Transverse colon (tissue), 4 donors: ENCODE data around the gene ARF3. TPM values are rescaled to one million over a fixed set of nuclear protein-coding genes. Genes with fewer than 3 reads are reported as not detected.

Experiments used
- DNase-seq: peaks from one replicate; pipeline ENCODE4 v3.0.0-alpha.2; 2019
- H3K27ac ChIP-seq, 4 donors: fragments of 200-600 bp; sonication (generic); 2 replicates each; pipeline ENCODE4 v1.5.1; 2016 to 2018; ENCODE audit warnings: inconsistent platforms in 4 of 4
- H3K27me3 ChIP-seq: fragments of 200-600 bp; sonication (generic); 2 replicates; pipeline ENCODE4 v1.5.1; 2017; ENCODE audit warnings: inconsistent platforms
- H3K36me3 ChIP-seq, 4 donors: fragments of 200-600 bp; sonication (generic); 2 replicates each; pipeline ENCODE4 v1.5.1; 2017 to 2019; ENCODE audit warnings: inconsistent platforms in 4 of 4
- H3K4me1 ChIP-seq, 4 donors: fragments of 200-600 bp; sonication (generic); 2 replicates each; pipeline ENCODE4 v1.5.1; 2017 to 2020; ENCODE audit warnings: inconsistent platforms in 4 of 4
- H3K4me3 ChIP-seq, 4 donors: fragments of 200-600 bp; sonication (generic); 1 replicate in 1 of 4; 2 replicates in 3 of 4; pipeline versions ENCODE4 v1.5.1 to v1.6.1; 2017 to 2019; ENCODE audit warnings: inconsistent platforms in 4 of 4
- H3K9me3 ChIP-seq, 2 donors: fragments of 200-600 bp; sonication (generic); 2 replicates each; pipeline ENCODE4 v1.5.1; 2017 to 2019; ENCODE audit warnings: inconsistent platforms in 2 of 2
- EP300 ChIP-seq: sonication (generic); formaldehyde crosslinking; IDR thresholded peaks from one replicate; pipeline ENCODE4 v1.6.1; 2017; ENCODE audit warnings: antibody characterized with exemption, low read depth
- POLR2A ChIP-seq: fragments of 450-650 bp; IDR thresholded peaks from one replicate; pipeline ENCODE4 v1.6.1; 2016; ENCODE audit warnings: antibody characterized with exemption, mild to moderate bottlenecking, moderate library complexity
- POLR2AphosphoS5 ChIP-seq, 3 donors: sonication (generic); formaldehyde crosslinking; IDR thresholded peaks; one replicate each; pipeline ENCODE4 v1.6.1; 2016; ENCODE audit warnings: antibody characterized with exemption in 3 of 3
- WGBS, 2 donors: methylation state at CpG; one replicate each; pipeline ENCODE4 v1.1.5; 2018; ENCODE audit warnings: low coverage in 1 of 2; 5-methylcytosine and 5-hydroxymethylcytosine counted together
- in situ Hi-C, 4 donors: fragments of 200-750 bp; cut with MboI; loops; one replicate each; pipeline versions ENCODE4 v1.15.0 to v1.15.1; 2017; ENCODE audit warnings: low sequenced_read_pairs in 3 of 4, low pct_ligation_motif_present in 1 of 4, low pct_unique_long_range_greater_than_20kb in 1 of 4
- intact Hi-C: fragments of 100-400 bp; cut with DNase I; formaldehyde crosslinking; loops from one replicate; pipeline ENCODE4 v1.15.1; 2023; ENCODE audit warnings: low total_unique reads
- small RNA-seq, 4 donors: library from RNA; depleted of rRNA; stranded (forward); fragments of <200 nt; gene quantifications; one replicate each; pipeline ENCODE3, GENCODE V24; 2016
- total RNA-seq, 4 donors: library from RNA; depleted of rRNA; stranded (reverse); fragments of >200 nt; gene quantifications; one replicate each; pipeline ENCODE4 v1.1.0, GENCODE V29; 2016
- TF ChIP-seq, protein P1 (sequence below), 5 experiments: fragments of 200-600 bp in 3 of 5; fragments of 450-650 bp in 2 of 5; sonication (generic) in 3 of 5; IDR thresholded peaks; 1 replicate in 2 of 5; 2 replicates in 3 of 5; pipeline ENCODE4 v1.5.1; 2016 to 2017; ENCODE audit warnings: antibody characterized with exemption in 5 of 5, inconsistent platforms in 3 of 5, mild to moderate bottlenecking in 2 of 5, moderate library complexity in 1 of 5

The ARF3 gene
- total RNA-seq, 4 donors from 2014 or later: 30.8 to 117 (median 99.8) TPM

DNA sequence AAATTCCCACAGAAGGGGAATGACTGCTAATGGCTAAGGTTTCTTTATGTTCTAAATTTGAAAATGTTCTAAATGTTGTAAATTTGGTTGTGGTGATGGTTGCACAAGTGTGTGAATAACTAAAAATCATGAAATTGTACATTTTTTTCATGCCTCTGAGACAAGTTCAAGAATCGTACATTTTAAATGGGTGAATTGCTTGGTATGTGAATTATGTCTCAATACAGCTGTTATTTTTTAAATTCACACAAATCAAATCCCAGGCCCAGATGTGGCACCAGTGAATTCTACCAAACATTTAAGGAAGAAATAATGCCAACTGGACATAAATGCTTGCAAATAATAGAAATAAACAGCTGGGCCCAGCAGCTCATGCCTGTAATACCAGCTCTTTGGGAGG is 63.0 kb downstream of the ARF3 start:
- WGBS, 2 donors: 75 to 78% methylated on average over 1 of the region's 1 CpG

DNA sequence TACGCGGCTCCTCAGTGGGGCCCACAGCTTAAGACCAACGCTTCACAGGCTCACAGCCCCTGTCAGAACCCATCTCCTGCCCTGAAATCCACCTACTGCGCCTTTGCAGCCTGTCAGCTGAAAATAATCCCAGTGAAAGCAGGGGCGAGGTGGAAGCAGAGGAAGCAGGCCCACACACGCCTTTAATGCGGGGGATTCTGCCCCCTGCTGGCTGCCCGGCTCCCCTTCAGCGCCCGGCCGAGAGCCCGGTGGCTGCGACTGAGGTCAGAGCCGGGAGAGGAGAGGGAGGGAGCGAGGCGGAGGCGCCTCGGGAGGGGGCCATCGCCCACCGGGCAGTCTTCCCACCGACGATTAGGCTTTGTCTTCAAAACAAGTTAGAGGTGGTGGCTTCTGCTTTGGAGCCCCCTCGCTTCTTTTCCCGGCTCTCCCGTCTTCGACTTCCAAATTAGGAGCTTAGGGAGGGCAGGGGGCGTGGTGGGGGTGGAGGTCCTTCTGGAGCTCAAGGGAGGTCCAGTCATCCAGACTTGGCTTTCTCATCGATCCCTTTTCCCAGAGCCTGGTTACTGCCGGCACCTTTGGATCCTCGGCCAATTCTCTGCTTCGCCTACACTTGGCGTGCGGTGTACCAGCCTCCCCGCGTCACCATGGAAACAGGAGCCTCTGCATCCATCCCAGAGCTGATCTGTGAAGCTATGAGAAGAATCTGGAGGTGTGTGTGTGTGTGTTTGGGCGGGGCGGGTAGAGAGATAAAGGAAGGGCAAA is 66.4 kb downstream of the ARF3 start:
- H3K27ac ChIP-seq: no peak overlapping the region
- intact Hi-C loops (loop anchor here (2.0 kb wide), 1 partner anchor 36 kb away; no protein-coding TSS in a partner anchor), in situ Hi-C loops (no loop called here)
- peaks cover 0 to 9% (median 6%) of the 10 kb centered on the region in 4 donors for H3K4me1 ChIP-seq
- H3K4me3 ChIP-seq: peak overlapping the region in 2 of 4 donors; percentile 17 to 27
- TF ChIP-seq, protein P1, sequence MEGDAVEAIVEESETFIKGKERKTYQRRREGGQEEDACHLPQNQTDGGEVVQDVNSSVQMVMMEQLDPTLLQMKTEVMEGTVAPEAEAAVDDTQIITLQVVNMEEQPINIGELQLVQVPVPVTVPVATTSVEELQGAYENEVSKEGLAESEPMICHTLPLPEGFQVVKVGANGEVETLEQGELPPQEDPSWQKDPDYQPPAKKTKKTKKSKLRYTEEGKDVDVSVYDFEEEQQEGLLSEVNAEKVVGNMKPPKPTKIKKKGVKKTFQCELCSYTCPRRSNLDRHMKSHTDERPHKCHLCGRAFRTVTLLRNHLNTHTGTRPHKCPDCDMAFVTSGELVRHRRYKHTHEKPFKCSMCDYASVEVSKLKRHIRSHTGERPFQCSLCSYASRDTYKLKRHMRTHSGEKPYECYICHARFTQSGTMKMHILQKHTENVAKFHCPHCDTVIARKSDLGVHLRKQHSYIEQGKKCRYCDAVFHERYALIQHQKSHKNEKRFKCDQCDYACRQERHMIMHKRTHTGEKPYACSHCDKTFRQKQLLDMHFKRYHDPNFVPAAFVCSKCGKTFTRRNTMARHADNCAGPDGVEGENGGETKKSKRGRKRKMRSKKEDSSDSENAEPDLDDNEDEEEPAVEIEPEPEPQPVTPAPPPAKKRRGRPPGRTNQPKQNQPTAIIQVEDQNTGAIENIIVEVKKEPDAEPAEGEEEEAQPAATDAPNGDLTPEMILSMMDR (IDR thresholded peaks at IDR 0.05): peak; percentile 86 to 95 (median 91)
- TF ChIP-seq EP300: no peak
- no peaks in the 10 kb centered on the region for H3K36me3 ChIP-seq
- H3K9me3 ChIP-seq: no peaks in the 10 kb centered on the region
- peak; percentile 82 for DNase-seq
- WGBS, 2 donors: 10 to 87% methylated on average over 3 to 31 of the region's 37 CpGs
- peaks cover 18% of the 10 kb centered on the region for H3K27me3 ChIP-seq

More for the DNA sequence above, 63.0 kb downstream of the ARF3 start:
- no peaks in the 10 kb centered on the region for H3K9me3 ChIP-seq
- no peaks in the 10 kb centered on the region for H3K36me3 ChIP-seq
- no peak overlapping the region for H3K27ac ChIP-seq
- H3K4me1 ChIP-seq: peaks cover 0 to 9% (median 6%) of the 10 kb centered on the region in 4 donors
- no peak overlapping the region for H3K4me3 ChIP-seq
- intact Hi-C loops (no loop called here), in situ Hi-C loops (no loop called here)
- H3K27me3 ChIP-seq: peaks cover 26% of the 10 kb centered on the region
- DNase-seq: no peak
- TF ChIP-seq POLR2A (no peak), EP300 (no peak), POLR2AphosphoS5 (IDR thresholded peaks at IDR 0.05) (no peak)
- TF ChIP-seq, protein P1 (IDR thresholded peaks at IDR 0.05): no peak

DNA sequence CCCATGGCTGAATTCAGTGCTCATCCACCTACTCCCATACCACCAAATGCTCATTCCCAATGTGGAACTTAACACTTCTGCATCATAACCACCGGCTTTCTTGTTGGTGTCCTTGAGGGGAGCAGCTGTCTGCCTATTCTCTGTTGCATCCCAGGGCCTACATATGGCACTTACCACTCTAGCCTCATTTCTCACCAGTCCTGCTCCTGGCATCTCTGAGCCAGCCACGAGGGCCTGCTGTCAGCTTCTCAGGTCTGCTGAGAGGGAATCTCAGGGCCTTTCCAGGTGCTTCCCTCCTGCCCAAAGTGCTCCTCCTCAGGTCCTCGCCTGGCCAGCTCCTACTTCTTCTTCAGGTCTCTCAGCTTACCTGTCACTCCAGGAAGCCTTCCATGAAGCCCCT is 67.6 kb downstream of the ARF3 start:
- in situ Hi-C loops (no loop called here), intact Hi-C loops (loop anchor here (2.0 kb wide), 1 partner anchor 35 kb away; no protein-coding TSS in a partner anchor)
- Histone ChIP-seq H3K9me3 (no peaks in the 10 kb centered on the region), H3K27me3 (peaks cover 18% of the 10 kb centered on the region), H3K4me1 (peaks cover 0 to 9% (median 6%) of the 10 kb centered on the region in 4 donors), H3K36me3 (no peaks in the 10 kb centered on the region), H3K27ac (no peak overlapping the region), H3K4me3 (no peak overlapping the region)
- WGBS, 2 donors: 83% methylated on average over 3 of the region's 3 CpGs; no CpG with 5 or more reads in 1 of the 2 donors
- no peak for DNase-seq
- TF ChIP-seq POLR2AphosphoS5 (IDR thresholded peaks at IDR 0.05): no peak

Small RNAs within 50 kb of the gene (small RNA-seq; reads per million reads assigned to genes)
- gene AC073610.1: 0 reads per million in 4 donors
- 0 reads per million in 4 donors for gene RNU6-600P
- gene RNU6-940P: 0 reads per million in 4 donors

Other genes starting within 250 kb of the ARF3 start
- 10 to 100 TPM in 3 of 4 donors, 1 to 10 TPM in 1; 10.0 to 29.4 (median 23.6) TPM for gene CCNT1, start 240.8 kb downstream of the ARF3 start, total RNA-seq
- gene ADCY6, start 168.4 kb downstream of the ARF3 start, total RNA-seq: 100 to 1,000 TPM; 112 to 170 (median 115) TPM
- 10 to 100 TPM; 20.6 to 53.5 (median 47.1) TPM for gene CACNB3, start 139.0 kb downstream of the ARF3 start, total RNA-seq
- gene DDX23, start 105.3 kb downstream of the ARF3 start, total RNA-seq: 100 to 1,000 TPM in 1 of 4 donors, 10 to 100 TPM in 3; 82.9 to 143 (median 83.9) TPM
- 10 to 100 TPM in 1 of 4 donors, 1 to 10 TPM in 2, not detected in 1; 1.1 to 19.1 (median 3.3) TPM for gene RND1, start 91.6 kb downstream of the ARF3 start, total RNA-seq
- gene FKBP11, start 32.0 kb downstream of the ARF3 start, total RNA-seq: 10 to 100 TPM; 12.1 to 35.9 (median 20.9) TPM
- gene WNT10B, start 14.2 kb upstream of the ARF3 start, total RNA-seq: 1 to 10 TPM in 1 of 4 donors, under 1 TPM in 1, not detected in 2; 0.41 to 1.4 TPM
- not detected for gene WNT1, start 20.8 kb upstream of the ARF3 start, total RNA-seq
- under 1 TPM in 2 of 4 donors, not detected in 2; 0.27 to 0.32 TPM for gene DDN, start 41.9 kb upstream of the ARF3 start, total RNA-seq
- gene PRKAG1, start 61.3 kb upstream of the ARF3 start, total RNA-seq: 10 to 100 TPM; 21.7 to 44.0 (median 42.3) TPM
- 100 to 1,000 TPM in 1 of 4 donors, 10 to 100 TPM in 3; 50.0 to 351 (median 78.0) TPM for gene KMT2D, start 103.3 kb upstream of the ARF3 start, total RNA-seq
- gene RHEBL1, start 112.5 kb upstream of the ARF3 start, total RNA-seq: not detected
- gene DHH, start 137.3 kb upstream of the ARF3 start, total RNA-seq: under 1 TPM in 2 of 4 donors, not detected in 2; 0.27 to 0.32 TPM
- 100 to 1,000 TPM in 1 of 4 donors, 10 to 100 TPM in 3; 72.6 to 125 (median 82.1) TPM for gene LMBR1L, start 153.4 kb upstream of the ARF3 start, total RNA-seq
- gene TUBA1B, start 173.9 kb upstream of the ARF3 start, total RNA-seq: 100 to 1,000 TPM; 219 to 390 (median 319) TPM
- gene TUBA1A, start 231.6 kb upstream of the ARF3 start, total RNA-seq: 100 to 1,000 TPM in 2 of 4 donors, 10 to 100 TPM in 2; 77.1 to 201 (median 92.6) TPM